GM11168 (cell line): Measurements from ENCODE around the gene TRIO.

Experiments used
- in situ Hi-C: fragments of 300-500 bp; cut with MboI; formaldehyde crosslinking; loops from one replicate; pipeline ENCODE4 v1.12.0; 2022; ENCODE audit warnings: low sequenced_read_pairs; ENCODE audit not compliant: unreplicated experiment

Gene TRIO

GRCh38 chr5:14181299-14181968 is 38.3 kb downstream of the TRIO start:
- in situ Hi-C loops = no loop called here

DNA sequence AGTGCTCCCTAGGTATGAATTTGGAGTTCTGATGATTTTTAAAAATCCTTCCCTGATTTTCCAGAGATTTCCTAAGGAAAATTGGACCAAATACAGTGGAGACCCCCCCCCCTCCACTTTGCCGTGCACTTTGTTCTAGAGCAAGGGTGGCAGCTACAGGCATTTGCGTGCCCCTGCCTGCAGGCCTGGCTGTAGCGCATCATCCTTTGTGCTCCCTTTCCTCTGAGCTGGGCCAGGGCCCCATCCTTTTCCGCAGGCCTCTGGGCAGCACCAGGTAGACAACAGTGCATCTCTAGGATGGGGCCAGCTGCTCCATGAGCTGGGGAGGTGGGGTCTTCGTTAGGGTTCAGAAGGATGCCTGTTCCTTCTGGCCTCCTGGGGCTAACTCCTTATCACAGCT is 39.6 kb downstream of the TRIO start:
- in situ Hi-C loops = no loop called here

GRCh38 chr5:14183187-14183939 is 40.2 kb downstream of the TRIO start:
- in situ Hi-C loops = no loop called here

DNA sequence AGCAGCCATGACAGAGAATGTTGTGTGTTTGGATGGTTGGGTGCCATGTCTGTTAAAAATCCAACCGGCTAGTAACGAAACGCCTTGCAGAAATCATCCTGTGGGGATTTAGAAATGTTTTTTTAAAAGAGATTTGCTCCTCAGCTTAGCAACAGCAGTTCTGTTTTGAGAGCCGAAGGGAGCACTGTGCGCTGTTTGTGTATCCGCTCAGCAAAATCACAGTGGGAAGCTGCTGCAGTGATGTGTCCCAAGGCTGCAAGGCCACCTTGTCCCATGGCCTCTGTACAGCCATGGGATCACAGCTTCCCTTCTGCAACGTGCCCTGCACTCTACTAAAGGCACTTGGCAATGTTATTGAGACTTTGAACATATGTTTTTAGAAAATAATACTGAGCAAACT is 40.9 kb downstream of the TRIO start:
- in situ Hi-C loops = no loop called here

DNA sequence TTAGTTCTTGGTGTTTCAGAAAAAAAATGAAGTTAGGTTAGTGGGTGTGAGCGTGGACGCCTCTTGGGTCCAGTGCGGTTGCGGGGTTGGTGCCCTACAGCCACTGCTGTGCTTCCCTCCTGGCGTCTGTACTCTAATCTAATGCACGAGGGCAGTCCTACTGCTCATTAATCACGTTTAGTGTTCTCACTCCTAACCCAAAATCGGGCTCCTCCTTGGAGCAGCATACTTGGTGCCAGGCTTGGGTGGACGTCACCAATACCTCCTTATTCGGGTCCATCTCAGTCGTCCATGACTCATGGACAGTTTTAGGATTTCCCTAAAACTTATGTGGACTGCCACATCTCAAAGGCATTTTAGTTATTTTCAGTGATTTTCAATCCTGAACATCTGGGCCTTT is 41.6 kb downstream of the TRIO start:
- in situ Hi-C loops = no loop called here

- in situ Hi-C loops = no loop called here
Measured at GRCh38 chr5:14185326-14186058, 42.4 kb downstream of the TRIO start.

DNA sequence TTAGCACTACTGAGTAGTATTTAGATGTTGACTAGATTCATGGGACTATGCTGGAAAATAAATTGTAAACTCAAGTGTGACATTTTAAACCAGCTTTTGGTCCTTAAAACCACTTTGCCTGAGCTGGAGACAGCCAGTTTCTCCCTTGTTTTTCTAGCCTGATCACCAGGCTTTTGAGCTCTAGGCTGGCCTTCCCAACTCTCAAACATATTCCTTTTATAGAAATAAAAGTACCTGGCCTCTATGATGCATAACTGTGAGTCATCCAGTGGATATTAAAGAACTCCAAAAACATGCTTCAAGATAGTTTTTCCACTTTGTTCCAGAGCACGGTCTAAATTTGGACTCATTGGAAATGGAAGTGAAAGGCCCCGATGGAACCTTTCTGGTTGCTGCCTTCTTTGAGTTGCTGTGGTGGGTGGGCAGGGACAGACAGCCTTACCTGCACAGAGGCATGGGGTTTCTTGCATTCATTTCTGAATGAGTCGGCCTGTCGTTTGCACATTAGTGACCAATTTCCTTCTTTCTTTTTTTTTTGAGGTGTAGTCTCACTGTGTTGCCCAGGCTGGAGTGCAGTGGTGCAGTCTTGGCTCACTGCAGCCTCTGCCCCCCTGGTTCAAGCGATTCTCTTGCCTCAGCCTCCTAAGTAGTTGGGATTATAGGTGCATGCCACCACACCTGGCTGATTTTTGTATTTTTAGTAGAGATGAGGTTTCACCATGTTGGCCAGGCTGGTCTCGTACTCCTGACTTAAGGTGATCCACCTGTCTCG is 43.1 kb downstream of the TRIO start:
- in situ Hi-C loops = no loop called here

GRCh38 chr5:14187157-14187556 is 44.0 kb downstream of the TRIO start:
- in situ Hi-C loops = no loop called here

GRCh38 chr5:14187660-14188059 is 44.5 kb downstream of the TRIO start:
- in situ Hi-C loops = no loop called here

- in situ Hi-C loops = no loop called here
Measured at GRCh38 chr5:14188778-14189177, 45.6 kb downstream of the TRIO start.

GRCh38 chr5:14189680-14190079 is 46.5 kb downstream of the TRIO start:
- in situ Hi-C loops = no loop called here

GRCh38 chr5:14190194-14191164 is 47.3 kb downstream of the TRIO start:
- in situ Hi-C loops = no loop called here

DNA sequence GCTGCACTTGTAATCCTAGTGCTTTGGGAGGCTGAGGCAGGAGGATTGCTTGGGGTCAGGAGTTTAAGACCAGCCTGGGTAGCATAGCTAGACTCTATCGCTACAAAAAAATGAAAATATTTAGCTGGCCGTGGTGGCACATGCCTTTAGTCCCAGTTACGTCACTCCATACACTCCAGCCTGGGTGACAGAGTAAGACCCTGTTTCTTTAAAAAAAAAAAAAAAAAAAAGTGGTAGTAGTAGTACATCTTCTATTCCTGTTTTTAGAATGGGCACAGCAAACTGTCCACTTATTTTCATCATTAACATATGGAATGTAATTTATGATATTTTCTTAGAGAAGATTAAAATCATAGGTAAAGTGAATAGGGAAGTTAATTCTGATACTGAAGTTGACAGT is 48.2 kb downstream of the TRIO start:
- in situ Hi-C loops = no loop called here

DNA sequence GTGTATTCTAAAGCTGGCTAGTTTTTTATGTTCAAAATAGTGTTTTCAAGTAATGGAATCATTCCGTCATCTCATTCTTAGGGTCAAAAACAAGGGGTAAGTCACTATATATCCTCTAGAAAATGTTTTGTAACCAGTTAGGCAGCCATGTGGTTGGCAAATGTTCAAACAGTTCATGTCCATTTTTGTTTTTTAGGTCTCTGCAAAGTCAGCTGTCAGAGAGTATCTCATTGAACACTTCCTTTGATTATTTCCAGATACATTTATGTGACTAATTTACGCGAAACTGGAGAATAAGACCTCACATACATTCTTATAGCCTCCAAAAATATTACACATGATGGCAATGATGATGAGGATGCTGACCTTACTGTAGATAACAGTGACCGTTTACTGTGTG is 50.4 kb downstream of the TRIO start:
- in situ Hi-C loops = no loop called here

- in situ Hi-C loops = no loop called here
Measured at GRCh38 chr5:14195588-14195987, 52.4 kb downstream of the TRIO start.

DNA sequence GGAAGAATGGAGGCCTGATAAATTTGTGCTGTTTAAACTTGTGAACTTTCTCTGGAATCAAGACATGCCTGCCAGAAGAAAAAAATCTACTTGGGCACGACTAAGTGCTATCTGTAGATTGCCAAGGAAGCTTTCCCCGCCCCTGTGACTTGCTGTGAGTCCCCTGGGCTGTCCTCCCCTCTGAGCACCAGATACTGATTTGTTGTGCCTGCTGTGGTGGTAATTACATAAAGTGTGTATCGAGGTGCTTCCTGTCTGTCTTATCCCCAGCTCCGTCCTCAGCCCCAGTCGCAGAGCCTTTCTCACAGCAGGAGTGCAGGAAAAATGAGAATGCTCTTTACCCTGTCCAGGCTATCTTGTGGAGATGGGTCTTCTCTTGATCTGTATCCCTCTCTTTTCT is 53.9 kb downstream of the TRIO start:
- in situ Hi-C loops = no loop called here

DNA sequence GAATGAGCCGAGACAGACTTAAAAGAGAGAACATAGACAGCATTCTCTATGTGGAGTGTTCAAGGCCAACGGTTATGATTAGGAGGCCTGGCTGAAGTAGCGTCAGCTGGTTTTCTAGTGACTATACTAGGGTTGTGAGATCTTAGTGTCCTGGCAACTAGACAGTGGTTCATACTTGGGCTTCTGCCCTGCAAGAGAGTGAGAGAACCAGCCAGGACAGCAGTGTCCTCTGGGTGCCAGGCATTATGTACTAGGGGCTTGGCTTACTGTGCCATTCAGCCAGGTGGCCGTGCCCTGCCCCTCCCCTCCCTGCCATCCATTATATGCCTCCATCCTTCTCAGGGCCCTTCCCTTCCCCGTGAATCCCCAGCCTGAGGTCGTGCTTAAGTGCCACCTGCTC is 56.8 kb downstream of the TRIO start:
- in situ Hi-C loops = no loop called here

- in situ Hi-C loops = no loop called here
Measured at GRCh38 chr5:14200312-14200990, 57.3 kb downstream of the TRIO start.
